Memory B cell (primary cell): ENCODE measurements around the gene DNAH14.
"Not testable (repeated sequence)": the region's sequence is repeated elsewhere in the genome, so short reads cannot be mapped to it uniquely, and the experiment has no call there.

Experiments used
- ATAC-seq: fragments of 150-1000 bp; cut with Tn5 transposase; 2 replicates; pipeline ENCODE4 v1.10.0; 2021; ENCODE audit warnings: low read depth, mild to moderate bottlenecking, moderate library complexity
- DNase-seq, 2 donors: peaks; one replicate each; pipeline ENCODE4 v3.0.0; 2022; ENCODE audit warnings: low spot score in 2 of 2
- H3K27ac Mint-ChIP-seq: one replicate; pipeline ENCODE4 v1.8.0; 2022; ENCODE audit warnings: mild to moderate bottlenecking, moderate library complexity, mixed read lengths
- H3K27me3 Mint-ChIP-seq: one replicate; pipeline ENCODE4 v1.8.0; 2022; ENCODE audit warnings: mixed read lengths
- H3K36me3 Mint-ChIP-seq: one replicate; pipeline ENCODE4 v1.8.0; 2022; ENCODE audit warnings: mild to moderate bottlenecking, mixed read lengths
- H3K4me1 Mint-ChIP-seq: one replicate; pipeline ENCODE4 v1.8.0; 2022; ENCODE audit warnings: mixed read lengths
- H3K4me3 Mint-ChIP-seq: one replicate; pipeline ENCODE4 v1.8.0; 2022; ENCODE audit warnings: mild to moderate bottlenecking, moderate library complexity, mixed read lengths
- H3K9me3 Mint-ChIP-seq: one replicate; pipeline ENCODE4 v1.8.0; 2022; ENCODE audit warnings: mixed read lengths

Gene DNAH14

DNA sequence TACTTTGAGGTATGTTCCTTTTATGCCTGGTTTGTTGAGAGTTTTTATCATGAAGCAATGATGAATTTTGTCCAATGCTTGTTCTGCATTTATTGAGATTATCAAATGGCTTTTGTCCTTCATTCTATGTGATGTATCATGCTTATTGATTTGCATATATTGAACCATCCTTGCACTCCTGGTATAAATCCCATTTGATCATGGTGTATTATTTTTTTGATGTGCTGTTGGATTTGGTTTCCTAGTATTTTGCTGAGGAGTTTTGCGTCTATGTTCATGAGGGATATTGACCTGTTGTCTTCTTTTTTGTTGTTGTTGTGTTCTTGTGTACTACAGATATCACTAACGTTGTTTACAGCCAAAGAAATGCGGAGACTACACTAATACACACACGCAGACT is 4.1 kb downstream of the DNAH14 start:
- ATAC-seq (no peak), DNase-seq (no peak)
- Mint-ChIP-seq H3K4me3 (no peak overlapping the region), H3K4me1 (no peaks in the 10 kb centered on the region), H3K27ac (no peak overlapping the region), H3K9me3 (peaks cover 38% of the 10 kb centered on the region), H3K27me3 (peaks cover 2% of the 10 kb centered on the region), H3K36me3 (peaks cover 5% of the 10 kb centered on the region)

DNA sequence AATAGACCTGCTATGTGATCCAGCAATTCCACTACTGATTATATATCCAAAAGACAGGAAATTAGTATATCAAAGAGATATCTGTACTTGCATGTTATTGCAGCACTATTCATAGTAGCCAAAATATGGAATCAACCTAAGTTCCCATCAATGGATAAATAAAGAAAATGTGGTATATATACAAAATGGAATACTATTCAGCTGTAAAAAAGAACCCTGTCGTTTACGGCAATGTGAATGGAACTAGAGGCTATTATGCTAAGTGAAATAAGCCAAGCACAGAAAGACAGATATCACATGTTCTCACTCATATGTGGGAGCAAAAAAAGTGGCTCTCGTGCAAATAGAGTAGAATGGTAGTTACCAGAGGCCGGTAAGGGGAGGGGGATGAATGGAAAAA is 9.2 kb downstream of the DNAH14 start:
- ATAC-seq: no peak
- Mint-ChIP-seq H3K4me1 (no peaks in the 10 kb centered on the region), H3K36me3 (no peaks in the 10 kb centered on the region), H3K27me3 (no peaks in the 10 kb centered on the region), H3K4me3 (no peak overlapping the region), H3K9me3 (peaks cover 21% of the 10 kb centered on the region), H3K27ac (no peak overlapping the region)
- no peak for DNase-seq

DNA sequence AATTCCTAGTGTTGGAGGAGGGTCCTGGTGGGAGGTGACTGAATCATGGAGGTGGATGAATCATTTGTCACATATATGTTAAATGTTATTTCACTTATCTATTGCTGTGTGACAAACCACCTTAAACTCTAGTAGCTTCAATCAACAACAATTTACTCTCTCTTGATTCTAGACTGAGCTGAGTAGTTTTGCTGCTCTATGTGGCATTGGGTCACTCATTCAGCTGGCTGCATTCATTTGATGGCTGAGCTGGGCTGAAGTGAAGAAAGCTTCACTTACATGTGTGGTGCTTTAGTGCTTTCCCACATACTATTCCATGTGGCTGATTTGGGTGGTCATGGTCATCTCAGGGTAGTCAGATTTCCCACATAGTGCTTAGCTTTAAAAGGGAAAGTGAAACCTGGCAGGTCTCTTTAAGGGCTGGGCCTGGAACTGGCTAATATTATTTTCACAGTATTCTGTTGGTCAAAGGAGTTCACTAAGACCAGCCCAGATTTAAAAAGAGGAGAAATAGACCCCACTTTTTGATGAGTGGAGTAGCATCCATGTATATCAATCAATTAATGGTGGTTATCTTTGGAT is 10.5 kb downstream of the DNAH14 start:
- no peaks in the 10 kb centered on the region for H3K4me1 Mint-ChIP-seq
- ATAC-seq (no peak), DNase-seq (no peak)
- no peaks in the 10 kb centered on the region for H3K36me3 Mint-ChIP-seq
- H3K4me3 Mint-ChIP-seq: no peak overlapping the region
- no peak overlapping the region for H3K27ac Mint-ChIP-seq
- H3K27me3 Mint-ChIP-seq: no peaks in the 10 kb centered on the region
- peaks cover 11% of the 10 kb centered on the region for H3K9me3 Mint-ChIP-seq

DNA sequence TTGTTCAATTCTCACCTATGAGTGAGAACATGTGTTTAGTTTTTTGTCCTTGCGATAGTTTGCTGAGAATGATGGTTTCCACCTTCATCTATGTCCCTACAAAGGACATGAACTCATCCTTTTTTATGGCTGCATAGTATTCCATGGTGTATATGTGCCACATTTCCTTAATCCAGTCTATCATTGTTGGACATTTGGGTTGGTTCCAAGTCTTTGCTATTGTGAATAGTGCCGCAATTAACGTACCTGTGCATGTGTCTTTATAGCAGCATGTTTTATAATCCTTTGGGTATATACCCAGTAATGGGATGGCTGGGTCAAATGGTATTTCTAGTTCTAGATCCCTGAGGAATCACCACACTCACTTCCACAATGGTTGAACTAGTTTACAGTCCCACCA is 11.3 kb downstream of the DNAH14 start:
- not testable (repeated sequence) for H3K36me3 Mint-ChIP-seq, H3K4me1 Mint-ChIP-seq, H3K27ac Mint-ChIP-seq, H3K27me3 Mint-ChIP-seq, DNase-seq, H3K9me3 Mint-ChIP-seq, ATAC-seq, H3K4me3 Mint-ChIP-seq

DNA sequence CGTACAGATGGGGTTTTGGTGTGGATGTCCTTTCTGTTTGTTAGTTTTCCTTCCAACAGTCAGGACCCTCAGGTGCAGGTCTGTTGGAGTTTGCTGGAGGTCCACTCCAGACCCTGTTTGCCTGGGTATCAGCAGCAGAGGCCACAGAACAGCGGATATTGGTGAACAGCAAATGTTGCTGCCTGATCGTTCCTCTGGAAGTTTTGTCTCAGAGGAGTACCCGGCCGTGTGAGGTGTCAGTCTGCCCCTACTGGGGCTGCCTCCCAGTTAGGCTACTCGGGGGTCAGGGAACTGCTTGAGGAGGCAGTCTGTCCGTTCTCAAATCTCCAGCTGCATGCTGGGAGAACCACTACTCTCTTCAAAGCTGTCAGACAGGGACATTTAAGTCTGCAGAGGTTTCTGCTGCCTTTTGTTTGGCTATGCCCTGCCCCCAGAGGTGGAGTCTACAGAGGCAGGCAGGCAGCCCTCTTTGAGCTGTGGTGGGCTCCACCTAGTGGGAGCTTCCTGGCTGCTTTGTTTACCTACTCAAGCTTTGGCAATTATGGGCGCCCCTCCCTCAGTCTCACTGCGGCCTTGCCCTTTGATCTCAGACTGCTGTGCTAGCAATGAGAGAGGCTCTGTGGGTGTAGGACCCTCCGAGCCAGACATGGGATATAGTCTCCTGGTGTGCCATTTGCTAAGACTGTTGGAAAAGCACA is 16.3 kb downstream of the DNAH14 start:
- not testable (repeated sequence) for DNase-seq, H3K4me1 Mint-ChIP-seq, H3K4me3 Mint-ChIP-seq, H3K9me3 Mint-ChIP-seq, H3K27ac Mint-ChIP-seq, H3K36me3 Mint-ChIP-seq, H3K27me3 Mint-ChIP-seq, ATAC-seq

DNA sequence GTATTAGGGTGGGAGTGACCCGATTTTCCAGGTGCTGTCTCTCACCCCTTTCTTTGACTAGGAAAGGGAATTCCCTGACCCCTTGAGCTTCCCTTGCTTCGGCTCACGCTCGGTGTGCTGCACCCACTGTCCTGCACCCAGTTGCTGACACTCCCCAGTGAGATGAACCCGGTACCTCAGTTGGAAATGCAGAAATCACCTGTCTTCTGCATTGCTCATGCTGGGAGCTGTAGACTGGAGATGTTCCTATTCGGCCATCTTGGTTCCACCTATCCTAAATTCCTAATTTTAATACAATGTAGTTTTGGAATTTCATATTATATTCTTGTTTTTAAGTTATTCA is 16.8 kb downstream of the DNAH14 start:
- DNase-seq, H3K4me1 Mint-ChIP-seq, H3K27ac Mint-ChIP-seq, ATAC-seq, H3K36me3 Mint-ChIP-seq, H3K27me3 Mint-ChIP-seq, H3K4me3 Mint-ChIP-seq, H3K9me3 Mint-ChIP-seq: not testable (repeated sequence)

DNA sequence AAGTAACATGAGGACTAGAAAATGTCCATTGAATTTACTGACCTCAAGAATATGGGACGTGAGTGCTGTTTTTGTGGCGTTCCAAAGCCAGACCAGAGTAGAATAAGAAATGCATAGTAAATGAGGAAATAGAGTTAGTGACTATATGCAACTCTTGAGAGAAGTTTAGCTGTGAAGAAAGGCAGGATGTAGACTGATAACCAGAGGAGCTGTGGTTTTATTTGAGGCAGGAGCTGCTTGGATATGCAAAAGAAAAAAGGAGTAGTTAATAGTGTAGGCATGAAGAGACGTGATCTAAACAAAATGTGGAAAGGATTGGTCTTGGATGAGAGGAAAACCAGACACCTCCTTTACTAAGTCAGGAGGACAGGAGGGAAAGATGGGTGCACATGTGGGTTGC is 28.2 kb downstream of the DNAH14 start:
- Mint-ChIP-seq H3K4me1 (no peaks in the 10 kb centered on the region), H3K27me3 (peaks cover 2% of the 10 kb centered on the region), H3K27ac (no peak overlapping the region), H3K4me3 (no peak overlapping the region), H3K36me3 (no peaks in the 10 kb centered on the region), H3K9me3 (no peaks in the 10 kb centered on the region)
- ATAC-seq: no peak
- no peak for DNase-seq

DNA sequence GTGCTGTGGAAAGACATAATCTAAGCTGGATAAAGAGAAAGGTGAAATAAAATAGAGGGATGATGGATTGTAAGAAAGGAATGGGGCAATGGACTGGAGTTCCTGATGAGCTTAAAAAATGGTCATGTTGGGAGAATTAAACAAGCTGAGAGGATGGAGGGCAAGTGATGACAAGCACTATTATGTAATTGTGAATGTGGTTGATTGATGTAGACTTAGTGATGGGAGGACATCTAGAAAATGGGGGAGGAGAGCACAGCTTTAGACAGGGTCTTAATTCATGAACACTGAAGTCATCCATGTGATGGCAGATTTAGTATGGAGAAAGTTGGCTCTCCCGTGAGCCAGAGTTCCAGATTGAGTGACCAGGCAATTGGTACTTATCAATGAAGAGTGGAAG is 29.0 kb downstream of the DNAH14 start:
- no peaks in the 10 kb centered on the region for H3K4me1 Mint-ChIP-seq
- H3K4me3 Mint-ChIP-seq: no peak overlapping the region
- H3K9me3 Mint-ChIP-seq: no peaks in the 10 kb centered on the region
- peaks cover 2% of the 10 kb centered on the region for H3K27me3 Mint-ChIP-seq
- no peak overlapping the region for H3K27ac Mint-ChIP-seq
- ATAC-seq (no peak), DNase-seq (no peak)
- no peaks in the 10 kb centered on the region for H3K36me3 Mint-ChIP-seq

DNA sequence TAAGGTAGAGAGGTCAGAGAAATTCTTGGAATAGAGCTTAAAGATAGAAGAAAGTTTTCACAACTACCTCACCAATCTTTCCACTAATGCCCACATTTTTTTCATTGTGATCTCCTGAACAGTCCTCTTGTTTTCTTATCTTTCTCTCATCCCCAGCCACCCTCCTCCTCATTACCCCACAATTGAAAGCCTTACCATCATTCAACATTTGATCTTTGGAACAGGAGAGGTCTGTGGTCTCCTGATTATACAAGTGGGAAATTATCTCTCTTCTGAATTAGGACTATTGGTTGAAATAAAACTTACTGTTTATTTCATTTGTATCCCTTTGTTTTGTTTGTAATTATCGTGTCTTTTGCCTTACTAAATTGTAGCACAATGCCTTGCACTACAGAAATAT is 29.6 kb downstream of the DNAH14 start:
- no peak overlapping the region for H3K4me3 Mint-ChIP-seq
- H3K36me3 Mint-ChIP-seq: no peaks in the 10 kb centered on the region
- no peaks in the 10 kb centered on the region for H3K9me3 Mint-ChIP-seq
- H3K27me3 Mint-ChIP-seq: peaks cover 2% of the 10 kb centered on the region
- DNase-seq: no peak
- ATAC-seq: no peak
- H3K4me1 Mint-ChIP-seq: no peaks in the 10 kb centered on the region
- H3K27ac Mint-ChIP-seq: no peak overlapping the region

DNA sequence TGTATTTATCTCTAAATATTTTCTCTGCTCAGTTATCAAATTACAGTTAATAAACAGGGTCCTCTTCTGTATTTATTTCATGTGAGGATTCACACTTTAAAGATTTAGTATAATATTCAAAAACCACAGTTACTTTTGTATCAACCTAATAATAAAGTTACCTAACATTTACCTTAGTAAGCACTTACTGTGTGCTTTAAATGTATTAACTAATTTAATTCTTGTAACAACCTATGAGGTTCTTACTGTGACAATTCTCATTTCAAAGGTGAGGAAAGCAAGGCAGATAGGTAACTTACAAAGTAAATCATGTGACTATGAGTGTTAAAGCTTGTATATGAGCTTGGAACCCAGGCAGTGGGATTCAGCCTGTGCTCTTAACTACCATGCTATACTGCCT is 30.2 kb downstream of the DNAH14 start:
- peaks cover 2% of the 10 kb centered on the region for H3K27me3 Mint-ChIP-seq
- no peak overlapping the region for H3K27ac Mint-ChIP-seq
- no peak for DNase-seq
- no peak for ATAC-seq
- H3K9me3 Mint-ChIP-seq: no peaks in the 10 kb centered on the region
- no peaks in the 10 kb centered on the region for H3K36me3 Mint-ChIP-seq
- H3K4me3 Mint-ChIP-seq: no peak overlapping the region
- H3K4me1 Mint-ChIP-seq: no peaks in the 10 kb centered on the region

DNA sequence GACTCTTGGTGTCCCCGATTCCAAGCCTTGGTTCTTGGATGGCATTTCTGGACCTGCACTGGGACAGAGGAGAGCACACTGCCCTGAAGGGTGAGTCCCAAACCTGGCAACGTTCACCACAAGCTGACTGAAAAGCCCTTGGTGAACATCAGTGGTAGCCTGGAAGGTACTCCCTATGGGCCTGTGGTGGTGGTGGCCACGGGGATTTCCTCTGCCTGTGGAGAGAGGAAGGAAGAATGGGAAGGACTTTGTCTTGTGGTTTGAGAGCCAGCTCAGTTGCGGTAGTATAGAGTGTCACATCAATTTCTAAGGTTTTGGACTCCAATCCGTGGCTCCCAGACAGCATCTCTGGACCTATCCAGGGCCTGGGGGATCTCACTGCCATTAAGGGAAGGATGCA is 50.7 kb downstream of the DNAH14 start:
- DNase-seq: no peak
- H3K9me3 Mint-ChIP-seq: peaks cover 2% of the 10 kb centered on the region
- no peaks in the 10 kb centered on the region for H3K36me3 Mint-ChIP-seq
- H3K27ac Mint-ChIP-seq: no peak overlapping the region
- H3K4me1 Mint-ChIP-seq: no peaks in the 10 kb centered on the region
- H3K4me3 Mint-ChIP-seq: no peak overlapping the region
- peaks cover 3% of the 10 kb centered on the region for H3K27me3 Mint-ChIP-seq
- ATAC-seq: no peak

DNA sequence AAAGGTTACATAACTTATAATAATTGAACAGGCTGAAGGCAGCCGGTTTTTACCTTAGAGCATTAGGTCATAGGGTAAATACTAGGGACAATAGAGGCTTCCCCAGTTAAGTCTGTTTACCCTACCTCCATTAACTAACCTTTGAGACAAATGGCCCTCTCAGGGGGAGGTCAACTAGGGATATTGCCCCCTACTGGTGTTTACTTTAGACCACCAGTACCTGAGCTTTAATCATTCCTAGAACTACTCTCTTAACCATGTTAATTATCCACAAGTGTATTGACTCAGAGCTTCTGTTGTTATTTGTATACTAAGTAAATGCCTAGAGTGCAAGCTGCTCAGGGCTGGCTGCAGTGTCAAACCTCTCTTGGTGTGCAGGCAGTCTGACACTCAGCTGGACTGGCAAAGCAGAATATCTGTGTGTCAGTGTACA is 52.5 kb downstream of the DNAH14 start:
- not testable (repeated sequence) for H3K4me1 Mint-ChIP-seq, ATAC-seq, H3K27ac Mint-ChIP-seq, H3K9me3 Mint-ChIP-seq, DNase-seq, H3K4me3 Mint-ChIP-seq, H3K27me3 Mint-ChIP-seq, H3K36me3 Mint-ChIP-seq

DNA sequence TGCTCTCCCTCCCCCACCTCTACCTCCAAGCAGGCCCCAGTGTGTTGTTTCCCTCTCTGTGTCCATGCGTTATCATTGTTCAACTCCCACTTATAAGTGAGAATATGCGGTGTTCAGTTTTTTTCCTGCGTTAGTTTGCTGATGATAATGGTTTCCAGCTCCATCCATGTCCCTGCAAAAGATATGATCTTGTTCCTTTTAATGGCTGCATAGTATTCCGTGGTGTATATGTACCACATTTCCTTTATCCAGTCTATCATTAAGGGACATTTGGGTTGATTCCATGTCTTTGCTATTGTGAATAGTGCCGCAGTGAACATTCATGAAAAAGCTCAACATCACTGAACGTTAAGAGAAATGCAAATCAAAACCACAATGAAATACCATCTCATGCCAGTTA is 58.6 kb downstream of the DNAH14 start:
- Mint-ChIP-seq H3K27me3 (no peaks in the 10 kb centered on the region), H3K4me3 (no peak overlapping the region), H3K4me1 (no peaks in the 10 kb centered on the region), H3K9me3 (peaks cover 6% of the 10 kb centered on the region), H3K36me3 (no peaks in the 10 kb centered on the region), H3K27ac (no peak overlapping the region)
- no peak for ATAC-seq
- DNase-seq: no peak

DNA sequence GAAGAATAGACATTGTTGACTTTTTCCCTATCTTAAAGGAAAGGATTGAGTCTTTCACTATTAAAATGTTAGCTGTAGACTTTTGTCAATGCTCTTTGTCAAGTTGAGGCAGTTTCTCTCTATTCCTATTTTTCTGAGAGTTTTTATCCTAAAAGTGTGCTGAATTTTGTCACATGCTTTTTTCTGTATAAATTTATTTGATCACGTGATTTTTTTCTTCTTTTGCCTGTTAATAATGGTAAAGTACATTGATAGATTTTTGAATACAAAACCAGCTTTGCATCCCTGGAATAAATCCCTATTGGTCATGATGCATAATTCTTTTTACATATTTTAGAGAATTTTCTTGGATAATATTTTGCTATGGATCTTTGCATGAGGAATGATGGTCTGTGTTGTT is 60.1 kb downstream of the DNAH14 start:
- ATAC-seq (no peak), DNase-seq (no peak)
- Mint-ChIP-seq H3K36me3 (no peaks in the 10 kb centered on the region), H3K27ac (no peak overlapping the region), H3K4me3 (no peak overlapping the region), H3K9me3 (peaks cover 8% of the 10 kb centered on the region), H3K4me1 (no peaks in the 10 kb centered on the region), H3K27me3 (no peaks in the 10 kb centered on the region)

DNA sequence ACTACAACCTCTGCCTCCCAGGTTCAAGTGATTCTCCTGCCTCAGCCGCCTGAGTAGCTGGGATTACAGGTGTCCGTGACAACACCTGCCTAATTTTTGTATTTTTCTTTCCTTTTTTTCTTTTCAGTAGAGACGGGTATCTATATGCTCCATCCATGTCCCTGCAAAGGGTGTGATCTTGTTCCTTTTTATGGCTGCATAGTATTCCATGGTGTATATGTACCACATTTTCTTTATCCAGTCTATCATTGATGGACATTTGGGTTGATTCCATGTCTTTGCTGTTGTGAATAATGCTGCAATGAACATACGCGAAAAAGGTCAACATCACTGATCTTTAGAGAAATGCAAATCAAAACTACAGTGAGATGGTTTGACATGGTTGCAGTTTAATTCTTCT is 62.1 kb downstream of the DNAH14 start:
- not testable (repeated sequence) for H3K4me3 Mint-ChIP-seq, ATAC-seq, H3K27ac Mint-ChIP-seq, H3K4me1 Mint-ChIP-seq, H3K36me3 Mint-ChIP-seq, H3K27me3 Mint-ChIP-seq, DNase-seq
- H3K9me3 Mint-ChIP-seq: peaks cover 11% of the 10 kb centered on the region
